IMR-90 (cell line): ENCODE data around the gene CUTA. TPM values are rescaled to one million over a fixed set of nuclear protein-coding genes. Genes with fewer than 3 reads are reported as not detected.

Experiments
- ATAC-seq: fragments of 200-7000 bp; cut with Tn5 transposase; 2 replicates; pipeline ENCODE4 v1.9.1; 2020; ENCODE audit warnings: low read depth, mild to moderate bottlenecking, moderate library complexity
- BruUV-seq: library from RNA; stranded (reverse); fragments of 400-500 nt; replicated peaks from 2 replicates; lab custom pipeline; 2021; lab: Mats Ljungman, UMichigan
- CTCF ChIA-PET: fragments of 300-600 bp; formaldehyde crosslinking; extraction: SDS; loops from one replicate; lab custom pipeline; 2021; ENCODE audit warnings: antibody characterized with exemption; lab: Yijun Ruan, JAX
- POLR2A ChIA-PET: fragments of 300-600 bp; sonication (Branson Sonifier 250); formaldehyde crosslinking; loops from one replicate; lab custom pipeline; 2022; ENCODE audit warnings: antibody characterized with exemption; ENCODE audit not compliant: unreplicated experiment; lab: Charles Lee
- DNase-seq: peaks from one replicate; pipeline ENCODE4 v3.0.0; 2013
- H2AFZ ChIP-seq: replicated peaks from 2 replicates; pipeline ENCODE3; 2013; ENCODE audit warnings: low read length, mild to moderate bottlenecking; ENCODE audit not compliant: poor library complexity
- H2AK5ac ChIP-seq: 2 replicates; pipeline ENCODE4 v1.6.1; 2013; ENCODE audit warnings: low read depth, low read length, inconsistent platforms
- H2AK9ac ChIP-seq: replicated peaks from 2 replicates; pipeline ENCODE3; 2013; ENCODE audit warnings: mild to moderate bottlenecking, low read depth, low read length, moderate library complexity; ENCODE audit not compliant: poor library complexity
- H2BK120ac ChIP-seq: 2 replicates; pipeline ENCODE4 v1.6.1; 2013; ENCODE audit warnings: low read depth, low read length, inconsistent platforms
- H2BK15ac ChIP-seq: 3 replicates; pipeline ENCODE4 v1.6.1; 2013; ENCODE audit warnings: low read depth, low read length, inconsistent platforms
- H2BK20ac ChIP-seq: 2 replicates; pipeline ENCODE4 v1.6.1; 2013; ENCODE audit warnings: low read depth, mild to moderate bottlenecking, inconsistent platforms, low read length, moderate library complexity
- H2BK5ac ChIP-seq: 2 replicates; pipeline ENCODE4 v1.6.1; 2013; ENCODE audit warnings: mild to moderate bottlenecking, low read depth, low read length, inconsistent platforms; ENCODE audit not compliant: poor library complexity, severe bottlenecking
- H3K14ac ChIP-seq: replicated peaks from 2 replicates; pipeline ENCODE4 v1.6.1; 2013; ENCODE audit warnings: low read depth, low read length, inconsistent platforms
- H3K18ac ChIP-seq: 2 replicates; pipeline ENCODE4 v1.6.1; 2013; ENCODE audit warnings: low read depth, low read length, control low read depth
- H3K23ac ChIP-seq: 2 replicates; pipeline ENCODE4 v1.6.1; 2013; ENCODE audit warnings: low read depth, low read length, inconsistent platforms
- H3K27ac ChIP-seq: 2 replicates; pipeline ENCODE4 v1.5.1; 2013; ENCODE audit warnings: mild to moderate bottlenecking, control low read depth, low read length; ENCODE audit not compliant: insufficient read depth
- H3K27me3 ChIP-seq: 2 replicates; pipeline ENCODE4 v1.6.1; 2013; ENCODE audit warnings: low read length; ENCODE audit not compliant: control insufficient read depth, insufficient read depth
- H3K36me3 ChIP-seq: 2 replicates; pipeline ENCODE4 v1.6.1; 2013; ENCODE audit warnings: low read length, mixed read lengths; ENCODE audit not compliant: control insufficient read depth, insufficient read depth
- H3K4ac ChIP-seq: 2 replicates; pipeline ENCODE4 v1.6.1; 2013; ENCODE audit warnings: low read depth, low read length, inconsistent platforms
- H3K4me1 ChIP-seq: 2 replicates; pipeline ENCODE4 v1.6.1; 2013; ENCODE audit warnings: low read length, mixed read lengths; ENCODE audit not compliant: control insufficient read depth, insufficient read depth
- H3K4me2 ChIP-seq: 2 replicates; pipeline ENCODE4 v1.6.1; 2013; ENCODE audit warnings: low read depth, mild to moderate bottlenecking, control low read depth, low read length, moderate library complexity
- H3K4me3 ChIP-seq: 2 replicates; pipeline ENCODE4 v1.5.1; 2013; ENCODE audit warnings: low read depth, mild to moderate bottlenecking, control low read depth, low read length, moderate library complexity; ENCODE audit not compliant: insufficient read depth
- H3K56ac ChIP-seq: 2 replicates; pipeline ENCODE4 v1.6.1; 2013; ENCODE audit warnings: low read length, inconsistent platforms; ENCODE audit not compliant: insufficient read depth; ENCODE audit errors: extremely low read depth
- H3K79me1 ChIP-seq, 2 experiments: 2 replicates each; pipeline ENCODE4 v1.6.1; 2013; ENCODE audit warnings: low read length in 2 of 2, inconsistent platforms in 1 of 2, low read depth in 1 of 2
- H3K9ac ChIP-seq: 2 replicates; pipeline ENCODE4 v1.6.1; 2013; ENCODE audit warnings: low read depth, low read length, control low read depth
- H3K9me1 ChIP-seq: 2 replicates; pipeline ENCODE4 v1.6.1; 2013; ENCODE audit warnings: low read length, inconsistent platforms; ENCODE audit not compliant: insufficient read depth
- H3K9me3 ChIP-seq: 2 replicates; pipeline ENCODE4 v1.6.1; 2013; ENCODE audit warnings: low read length; ENCODE audit not compliant: control insufficient read depth, insufficient read depth
- H4K20me1 ChIP-seq: 2 replicates; pipeline ENCODE4 v1.6.1; 2013; ENCODE audit warnings: low read length, inconsistent platforms; ENCODE audit not compliant: insufficient read depth
- H4K5ac ChIP-seq: 2 replicates; pipeline ENCODE4 v1.6.1; 2013; ENCODE audit warnings: mild to moderate bottlenecking, low read depth, low read length, control low read depth
- H4K8ac ChIP-seq, 2 experiments: 2 replicates each; pipeline ENCODE4 v1.6.1; 2013; ENCODE audit warnings: low read depth in 2 of 2, low read length in 2 of 2, control low read depth in 1 of 2, inconsistent platforms in 1 of 2
- H4K91ac ChIP-seq: 2 replicates; pipeline ENCODE4 v1.6.1; 2013; ENCODE audit warnings: low read depth, low read length, inconsistent platforms; ENCODE audit not compliant: insufficient read depth
- BHLHE40 ChIP-seq: fragments of 150-350 bp; IDR thresholded peaks from 2 replicates; pipeline ENCODE4 v1.6.1; 2016; ENCODE audit warnings: mild to moderate bottlenecking, low read depth, low read length
- CEBPB ChIP-seq: IDR thresholded peaks from 2 replicates; pipeline ENCODE4 v1.6.1; 2012; ENCODE audit warnings: low read depth, low read length, improper control_type of control experiment
- CHD1 ChIP-seq: IDR thresholded peaks from 2 replicates; pipeline ENCODE4 v1.6.1; 2012; ENCODE audit warnings: low read depth, low read length, improper control_type of control experiment
- ELK1 ChIP-seq: fragments of 150-350 bp; IDR thresholded peaks from 2 replicates; pipeline ENCODE4 v1.6.1; 2016; ENCODE audit warnings: low read depth, mild to moderate bottlenecking, low read length, moderate library complexity, borderline replicate concordance
- FOS ChIP-seq: fragments of 150-350 bp; IDR thresholded peaks from 2 replicates; pipeline ENCODE4 v1.6.1; 2016; ENCODE audit warnings: low read depth, low read length
- MAFK ChIP-seq: IDR thresholded peaks from 2 replicates; pipeline ENCODE4 v1.6.1; 2012; ENCODE audit warnings: low read depth, low read length, improper control_type of control experiment
- MAZ ChIP-seq: IDR thresholded peaks from 2 replicates; pipeline ENCODE4 v1.6.1; 2012; ENCODE audit warnings: low read depth, mild to moderate bottlenecking, low read length, improper control_type of control experiment, moderate library complexity, borderline replicate concordance
- MXI1 ChIP-seq: IDR thresholded peaks from 2 replicates; pipeline ENCODE4 v1.6.1; 2012; ENCODE audit warnings: low read depth, mild to moderate bottlenecking, low read length, moderate library complexity, borderline replicate concordance
- NFE2L2 ChIP-seq: fragments of 150-350 bp; IDR thresholded peaks from 2 replicates; pipeline ENCODE4 v1.6.1; 2016; ENCODE audit warnings: low read depth, mild to moderate bottlenecking, low read length
- POLR2A ChIP-seq: IDR thresholded peaks from 2 replicates; pipeline ENCODE4 v1.6.1; 2012; ENCODE audit warnings: mild to moderate bottlenecking, low read depth, low read length
- RAD21 ChIP-seq: IDR thresholded peaks from 2 replicates; pipeline ENCODE4 v1.6.1; 2012; ENCODE audit warnings: low read length, improper control_type of control experiment
- RCOR1 ChIP-seq: IDR thresholded peaks from 2 replicates; pipeline ENCODE4 v1.6.1; 2012; ENCODE audit warnings: mild to moderate bottlenecking, low read length, improper control_type of control experiment; ENCODE audit not compliant: insufficient replicate concordance
- RFX5 ChIP-seq: IDR thresholded peaks from 2 replicates; pipeline ENCODE4 v1.8.0; 2012; ENCODE audit warnings: low read depth, mild to moderate bottlenecking, low read length, moderate library complexity
- SMC3 ChIP-seq: fragments of 150-350 bp; IDR thresholded peaks from 2 replicates; pipeline ENCODE4 v1.6.1; 2016; ENCODE audit warnings: low read depth, mild to moderate bottlenecking, antibody characterized with exemption, low read length, moderate library complexity
- WGBS, 2 experiments: methylation state at CpG; one replicate each; pipeline versions ENCODE4 v1.1.5 to v1.1.7; 2013; ENCODE audit warnings: missing lambda C conversion rate in 2 of 2; ENCODE audit not compliant: insufficient read length in 1 of 2; ENCODE audit errors: extremely low coverage in 2 of 2; 5-methylcytosine and 5-hydroxymethylcytosine counted together
- dilution Hi-C: fragments of 300-500 bp; cut with HindIII; formaldehyde crosslinking; loops from one replicate; pipeline ENCODE4 v1.14.3; 2018; ENCODE audit warnings: low sequenced_read_pairs; ENCODE audit not compliant: unreplicated experiment
- in situ Hi-C: fragments of 300-500 bp; cut with MboI; formaldehyde crosslinking; loops from 3 replicates; pipeline ENCODE4 v1.14.3; 2019; ENCODE audit warnings: low sequenced_read_pairs, inconsistent platforms, mixed read lengths
- intact Hi-C: fragments of 100-400 bp; cut with micrococcal nuclease; formaldehyde crosslinking; loops from 2 replicates; pipeline ENCODE4 v1.10.0; 2022
- polyA plus RNA-seq, 3 experiments: library from polyadenylated mRNA; depleted of rRNA; stranded (reverse); fragments of >200 nt; gene quantifications; 2 replicates each; pipeline ENCODE4 v1.2.3, GENCODE V29; 2012; ENCODE audit warnings: low replicate concordance in 1 of 3
- total RNA-seq: library from RNA; depleted of rRNA; stranded (reverse); fragments of >200 nt; gene quantifications from 2 replicates; pipeline ENCODE4 v1.2.3, GENCODE V29; 2012
- TF ChIP-seq, protein P1 (sequence below): conservative IDR thresholded peaks from 2 replicates; pipeline ENCODE4 v1.5.1; 2012; ENCODE audit warnings: mild to moderate bottlenecking, low read depth, low read length, improper control_type of control experiment
- TF ChIP-seq, protein P2 (sequence below): fragments of 150-350 bp; IDR thresholded peaks from 2 replicates; pipeline ENCODE4 v1.6.1; 2017; ENCODE audit warnings: mild to moderate bottlenecking, antibody characterized with exemption, low read length, low read depth

Gene CUTA
- total and polyA plus RNA-seq, 2 of the 4 experiments (the other 2 are of a cell fraction) = 136 to 427 TPM

DNA sequence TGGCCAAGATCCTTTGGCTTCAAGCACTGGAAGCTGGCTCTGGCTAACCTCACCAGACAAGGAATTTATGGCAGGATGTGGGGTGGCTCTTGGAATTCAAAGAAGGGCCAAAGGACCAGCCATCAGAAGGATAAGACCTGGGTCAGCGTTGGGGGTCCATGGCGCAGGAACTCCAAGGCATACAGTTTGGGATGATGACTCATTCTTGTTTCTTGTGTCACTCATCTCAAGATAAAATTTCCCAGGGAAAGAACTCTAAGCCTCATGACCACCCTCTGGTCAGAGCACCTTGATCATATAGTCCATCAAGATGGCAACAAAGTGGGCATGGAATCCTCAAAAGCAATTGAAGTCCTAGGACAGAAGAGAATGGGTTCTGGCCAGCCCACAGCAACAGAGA is 41.3 kb upstream of the CUTA start:
- Histone ChIP-seq H3K14ac (no peak overlapping the region), H3K9me3 (no peaks in the 10 kb centered on the region), H2AK5ac (no peak overlapping the region), H2BK5ac (no peak overlapping the region), H2BK120ac (no peak overlapping the region), H4K20me1 (no peaks in the 10 kb centered on the region), H3K4me1 (peaks cover 4% of the 10 kb centered on the region; the same call in 1 of the 2 replicates), H3K18ac (no peak overlapping the region), H3K4me3 (no peak overlapping the region), H3K79me1 (peaks cover 13 to 26% of the 10 kb centered on the region in 2 experiments; a peak in 3 of 4 replicates), H3K9ac (no peak overlapping the region), H2BK20ac (no peak overlapping the region), H3K4ac (no peak overlapping the region), H2AK9ac (no peak overlapping the region), H3K56ac (no peak overlapping the region), H3K4me2 (no peak overlapping the region), H3K9me1 (peaks cover 3% of the 10 kb centered on the region; the same call in 1 of the 2 replicates), H4K8ac (no peak overlapping the region), H3K27ac (no peak overlapping the region), H2BK15ac (no peak overlapping the region), H2AFZ (no peak overlapping the region), H4K5ac (no peak overlapping the region), H3K27me3 (peaks cover 3% of the 10 kb centered on the region), H3K36me3 (peaks cover 7% of the 10 kb centered on the region; the same call in 1 of the 2 replicates), H3K23ac (no peak overlapping the region), H4K91ac (no peak overlapping the region)
- DNase-seq (no peak), ATAC-seq (no peak)
- TF ChIP-seq RFX5 (no peak), ELK1 (no peak), POLR2A (no peak), NFE2L2 (no peak), CHD1 (no peak), SMC3 (no peak), RCOR1 (no peak), MAFK (no peak), RAD21 (no peak), MXI1 (no peak), FOS (no peak), CEBPB (no peak), MAZ (no peak), BHLHE40 (no peak)
- TF ChIP-seq, protein P1, sequence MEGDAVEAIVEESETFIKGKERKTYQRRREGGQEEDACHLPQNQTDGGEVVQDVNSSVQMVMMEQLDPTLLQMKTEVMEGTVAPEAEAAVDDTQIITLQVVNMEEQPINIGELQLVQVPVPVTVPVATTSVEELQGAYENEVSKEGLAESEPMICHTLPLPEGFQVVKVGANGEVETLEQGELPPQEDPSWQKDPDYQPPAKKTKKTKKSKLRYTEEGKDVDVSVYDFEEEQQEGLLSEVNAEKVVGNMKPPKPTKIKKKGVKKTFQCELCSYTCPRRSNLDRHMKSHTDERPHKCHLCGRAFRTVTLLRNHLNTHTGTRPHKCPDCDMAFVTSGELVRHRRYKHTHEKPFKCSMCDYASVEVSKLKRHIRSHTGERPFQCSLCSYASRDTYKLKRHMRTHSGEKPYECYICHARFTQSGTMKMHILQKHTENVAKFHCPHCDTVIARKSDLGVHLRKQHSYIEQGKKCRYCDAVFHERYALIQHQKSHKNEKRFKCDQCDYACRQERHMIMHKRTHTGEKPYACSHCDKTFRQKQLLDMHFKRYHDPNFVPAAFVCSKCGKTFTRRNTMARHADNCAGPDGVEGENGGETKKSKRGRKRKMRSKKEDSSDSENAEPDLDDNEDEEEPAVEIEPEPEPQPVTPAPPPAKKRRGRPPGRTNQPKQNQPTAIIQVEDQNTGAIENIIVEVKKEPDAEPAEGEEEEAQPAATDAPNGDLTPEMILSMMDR = no peak
- TF ChIP-seq, protein P2, sequence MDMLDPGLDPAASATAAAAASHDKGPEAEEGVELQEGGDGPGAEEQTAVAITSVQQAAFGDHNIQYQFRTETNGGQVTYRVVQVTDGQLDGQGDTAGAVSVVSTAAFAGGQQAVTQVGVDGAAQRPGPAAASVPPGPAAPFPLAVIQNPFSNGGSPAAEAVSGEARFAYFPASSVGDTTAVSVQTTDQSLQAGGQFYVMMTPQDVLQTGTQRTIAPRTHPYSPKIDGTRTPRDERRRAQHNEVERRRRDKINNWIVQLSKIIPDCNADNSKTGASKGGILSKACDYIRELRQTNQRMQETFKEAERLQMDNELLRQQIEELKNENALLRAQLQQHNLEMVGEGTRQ = no peak
- dilution Hi-C loops (no loop called here), intact Hi-C loops (loop anchor here (10.0 kb wide), 1 partner anchor 216 kb away; no protein-coding TSS in a partner anchor), in situ Hi-C loops (loop anchor here (10.0 kb wide), 1 partner anchor 246 kb away; no protein-coding TSS in a partner anchor)
- CTCF ChIA-PET = no interaction called here
- no CpG with 5 or more reads among the region's 2 CpGs for WGBS, 2 experiments
- no TSS peak for BruUV-seq
- POLR2A ChIA-PET = no interaction called here
